Neural cell (in vitro differentiated cells): ENCODE results near the gene RSKR. TPM values are rescaled to one million over a fixed set of nuclear protein-coding genes. Genes with fewer than 3 reads are reported as not detected.

Source experiments
- H2AFZ ChIP-seq: fragments of 200-600, 300-800 bp; sonication (generic), shearing (Covaris generic); 2 replicates; pipeline ENCODE4 v1.6.0; 2014; ENCODE audit warnings: low read depth, mild to moderate bottlenecking, antibody characterized with exemption, low read length, moderate library complexity
- H3F3A ChIP-seq: fragments of 200-600 bp; shearing (Covaris generic); 2 replicates; pipeline ENCODE4 v1.6.1; 2016; ENCODE audit warnings: mild to moderate bottlenecking, moderate library complexity, mixed read lengths, antibody characterized with exemption, low read length; ENCODE audit not compliant: insufficient read depth, poor library complexity, severe bottlenecking
- H3K27ac ChIP-seq: fragments of 200-600, 300-800 bp; sonication (generic), shearing (Covaris generic); 2 replicates; pipeline ENCODE4 v1.5.1; 2014; ENCODE audit warnings: mild to moderate bottlenecking, low read length, moderate library complexity
- H3K27me3 ChIP-seq: fragments of 300-800, 200-600 bp; sonication (generic), shearing (Covaris generic); 2 replicates; pipeline ENCODE4 v1.6.0; 2014; ENCODE audit warnings: mild to moderate bottlenecking, low read depth, low read length, moderate library complexity; ENCODE audit not compliant: insufficient read depth
- H3K36me3 ChIP-seq: fragments of 300-800, 200-600 bp; sonication (generic), shearing (Covaris generic); 2 replicates; pipeline ENCODE4 v1.5.1; 2014; ENCODE audit warnings: mild to moderate bottlenecking, antibody characterized with exemption, low read length, moderate library complexity; ENCODE audit not compliant: insufficient read depth
- H3K4me2 ChIP-seq: fragments of 300-800, 200-600 bp; sonication (generic), shearing (Covaris generic); 2 replicates; pipeline ENCODE4 v1.6.0; 2014; ENCODE audit warnings: mild to moderate bottlenecking, low read length
- H3K4me3 ChIP-seq: fragments of 300-800, 200-600 bp; sonication (generic), shearing (Covaris generic); 2 replicates; pipeline ENCODE4 v1.5.1; 2014; ENCODE audit warnings: mild to moderate bottlenecking, low read length, moderate library complexity
- H3K79me2 ChIP-seq: fragments of 200-600 bp; shearing (Covaris generic); replicated peaks from 2 replicates; pipeline ENCODE4 v1.6.0; 2014; ENCODE audit warnings: mild to moderate bottlenecking, low read length, moderate library complexity; ENCODE audit not compliant: insufficient read depth
- H3K9ac ChIP-seq: fragments of 300-800, 200-600 bp; sonication (generic), shearing (Covaris generic); 2 replicates; pipeline ENCODE4 v1.6.1; 2016; ENCODE audit warnings: mild to moderate bottlenecking, low read length, mixed read lengths
- H3K9me2 ChIP-seq: fragments of 200-600 bp; shearing (Covaris generic); 2 replicates; pipeline ENCODE4 v1.6.1; 2016; ENCODE audit warnings: mild to moderate bottlenecking, low read length, mixed read lengths; ENCODE audit not compliant: insufficient read depth
- H3K9me3 ChIP-seq: fragments of 200-600, 300-800 bp; sonication (generic), shearing (Covaris generic); 2 replicates; pipeline ENCODE4 v1.6.1; 2016; ENCODE audit warnings: mild to moderate bottlenecking, mixed run types, low read length, moderate library complexity, mixed read lengths
- H4K20me1 ChIP-seq: fragments of 200-600 bp; shearing (Covaris generic); 2 replicates; pipeline ENCODE4 v1.6.1; 2016; ENCODE audit warnings: mild to moderate bottlenecking, mixed run types; ENCODE audit not compliant: insufficient read depth
- EP300 ChIP-seq: fragments of 450-650 bp; conservative IDR thresholded peaks from 2 replicates; pipeline ENCODE4 v1.6.1; 2014; ENCODE audit warnings: antibody characterized with exemption, mild to moderate bottlenecking, moderate library complexity; ENCODE audit not compliant: poor library complexity, severe bottlenecking
- EZH2 ChIP-seq: fragments of 200-600, 300-800 bp; shearing (Covaris generic), sonication (generic); IDR thresholded peaks from 2 replicates; pipeline ENCODE4 v1.6.1; 2014; ENCODE audit warnings: antibody characterized with exemption, low read length, borderline replicate concordance, mild to moderate bottlenecking; ENCODE audit not compliant: insufficient read depth, poor library complexity, severe bottlenecking
- MXI1 ChIP-seq: fragments of 450-650 bp; conservative IDR thresholded peaks from 2 replicates; pipeline ENCODE4 v1.6.1; 2014; ENCODE audit warnings: antibody characterized with exemption, mild to moderate bottlenecking; ENCODE audit not compliant: poor library complexity, severe bottlenecking
- POLR2AphosphoS5 ChIP-seq: IDR thresholded peaks from 2 replicates; pipeline ENCODE4 v1.6.1; 2012
- RAD21 ChIP-seq: fragments of 450-650 bp; conservative IDR thresholded peaks from 2 replicates; pipeline ENCODE4 v1.6.1; 2014; ENCODE audit warnings: antibody characterized with exemption, mild to moderate bottlenecking, moderate library complexity
- REST ChIP-seq: IDR thresholded peaks from 2 replicates; pipeline ENCODE4 v1.6.1; 2012; ENCODE audit warnings: borderline replicate concordance
- SMC3 ChIP-seq: fragments of 450-650 bp; conservative IDR thresholded peaks from 2 replicates; pipeline ENCODE4 v1.6.1; 2014; ENCODE audit warnings: antibody characterized with exemption, mild to moderate bottlenecking, moderate library complexity; ENCODE audit not compliant: poor library complexity
- TAF1 ChIP-seq: IDR thresholded peaks from 2 replicates; pipeline ENCODE4 v1.6.1; 2012; ENCODE audit warnings: low read depth
- polyA plus RNA-seq: library from polyadenylated mRNA; depleted of rRNA; stranded (reverse); fragments of >200 nt; gene quantifications from 2 replicates; pipeline ENCODE4 v1.2.3, GENCODE V29; 2014
- TF ChIP-seq, protein P1 (sequence below): fragments of 450-650 bp; IDR thresholded peaks from 2 replicates; pipeline ENCODE4 v1.5.1; 2014; ENCODE audit warnings: antibody characterized with exemption, mild to moderate bottlenecking, moderate library complexity; ENCODE audit not compliant: poor library complexity, severe bottlenecking

RSKR gene
- polyA plus RNA-seq, 1 donor from 2014 or later: 47.5 TPM

DNA sequence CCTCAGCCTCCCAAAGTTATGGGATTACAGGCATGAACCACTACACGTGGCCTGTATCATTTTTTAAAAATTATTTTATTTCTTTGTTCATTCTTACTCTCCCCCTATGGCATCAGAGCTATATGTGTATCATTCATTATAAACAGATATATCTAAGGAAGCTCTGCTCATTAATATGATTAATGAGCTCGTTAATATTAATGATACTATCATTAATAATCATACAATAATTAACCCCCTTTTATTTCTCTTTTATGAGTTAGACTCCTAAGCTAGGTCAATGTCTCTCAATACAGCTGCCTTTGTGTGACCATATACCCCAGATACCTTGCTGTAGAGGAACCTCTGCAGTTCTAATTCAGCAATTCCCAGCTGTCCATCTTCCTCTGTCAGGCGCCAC is 4.5 kb upstream of the RSKR start:
- H3K4me3 ChIP-seq: no peak overlapping the region
- TF ChIP-seq EZH2 (no peak), TAF1 (no peak), POLR2AphosphoS5 (no peak), REST (no peak), SMC3 (no peak), EP300 (no peak), RAD21 (no peak), MXI1 (no peak)
- TF ChIP-seq, protein P1, sequence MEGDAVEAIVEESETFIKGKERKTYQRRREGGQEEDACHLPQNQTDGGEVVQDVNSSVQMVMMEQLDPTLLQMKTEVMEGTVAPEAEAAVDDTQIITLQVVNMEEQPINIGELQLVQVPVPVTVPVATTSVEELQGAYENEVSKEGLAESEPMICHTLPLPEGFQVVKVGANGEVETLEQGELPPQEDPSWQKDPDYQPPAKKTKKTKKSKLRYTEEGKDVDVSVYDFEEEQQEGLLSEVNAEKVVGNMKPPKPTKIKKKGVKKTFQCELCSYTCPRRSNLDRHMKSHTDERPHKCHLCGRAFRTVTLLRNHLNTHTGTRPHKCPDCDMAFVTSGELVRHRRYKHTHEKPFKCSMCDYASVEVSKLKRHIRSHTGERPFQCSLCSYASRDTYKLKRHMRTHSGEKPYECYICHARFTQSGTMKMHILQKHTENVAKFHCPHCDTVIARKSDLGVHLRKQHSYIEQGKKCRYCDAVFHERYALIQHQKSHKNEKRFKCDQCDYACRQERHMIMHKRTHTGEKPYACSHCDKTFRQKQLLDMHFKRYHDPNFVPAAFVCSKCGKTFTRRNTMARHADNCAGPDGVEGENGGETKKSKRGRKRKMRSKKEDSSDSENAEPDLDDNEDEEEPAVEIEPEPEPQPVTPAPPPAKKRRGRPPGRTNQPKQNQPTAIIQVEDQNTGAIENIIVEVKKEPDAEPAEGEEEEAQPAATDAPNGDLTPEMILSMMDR: no peak
- H3K27ac ChIP-seq: no peak overlapping the region
- H3K9me3 ChIP-seq: no peaks in the 10 kb centered on the region
- no peak overlapping the region for H2AFZ ChIP-seq
- H3K79me2 ChIP-seq: no peaks in the 10 kb centered on the region
- H3K36me3 ChIP-seq: peaks cover 3% of the 10 kb centered on the region
- no peaks in the 10 kb centered on the region for H3F3A ChIP-seq
- H3K4me2 ChIP-seq: no peak overlapping the region
- H3K9me2 ChIP-seq: no peaks in the 10 kb centered on the region
- H4K20me1 ChIP-seq: no peaks in the 10 kb centered on the region
- no peak overlapping the region for H3K9ac ChIP-seq
- H3K27me3 ChIP-seq: no peaks in the 10 kb centered on the region

DNA sequence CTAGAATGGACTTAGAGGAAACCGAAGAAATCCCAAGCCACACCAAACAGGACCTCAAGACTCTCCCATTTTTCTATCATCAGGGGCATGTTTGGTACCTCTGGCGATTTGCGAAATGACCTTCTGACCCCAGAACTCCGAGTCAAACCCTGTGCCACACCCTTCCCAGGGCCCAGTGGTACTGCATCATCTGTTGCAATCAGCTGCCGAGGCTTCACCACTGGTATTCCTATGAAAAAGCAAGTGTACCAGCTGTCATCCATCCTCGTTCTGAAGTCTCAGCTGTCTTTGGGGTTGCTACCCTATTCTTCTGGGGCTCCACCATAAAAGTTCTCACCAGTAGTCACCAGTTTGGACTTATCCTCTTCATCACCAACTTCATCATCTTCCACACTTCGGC is 2.3 kb upstream of the RSKR start:
- H3K4me3 ChIP-seq: no peak overlapping the region
- H3K9me3 ChIP-seq: no peaks in the 10 kb centered on the region
- no peak overlapping the region for H3K9ac ChIP-seq
- H3K4me2 ChIP-seq: no peak overlapping the region
- no peaks in the 10 kb centered on the region for H3F3A ChIP-seq
- H3K9me2 ChIP-seq: no peaks in the 10 kb centered on the region
- no peaks in the 10 kb centered on the region for H3K27me3 ChIP-seq
- no peaks in the 10 kb centered on the region for H3K79me2 ChIP-seq
- no peak overlapping the region for H3K27ac ChIP-seq
- TF ChIP-seq REST: no peak
- TF ChIP-seq EP300: no peak
- no peak for TF ChIP-seq TAF1
- TF ChIP-seq, protein P1: no peak
- no peak for TF ChIP-seq EZH2
- TF ChIP-seq SMC3: no peak
- TF ChIP-seq MXI1: no peak
- TF ChIP-seq RAD21: no peak
- TF ChIP-seq POLR2AphosphoS5: no peak
- H4K20me1 ChIP-seq: no peaks in the 10 kb centered on the region
- no peak overlapping the region for H2AFZ ChIP-seq
- H3K36me3 ChIP-seq: peaks cover 3% of the 10 kb centered on the region
